ENCODE data around the gene VRTN.

Gene VRTN

GRCh38 chr14:74348735-74349463 lies 628 bp downstream of the VRTN start:
- TF ChIP-seq SIN3A (IDR thresholded peaks at IDR 0.05; ENCODE audit: borderline replicate concordance, insufficient read depth, low read length) (no peak), POLR2AphosphoS5 (IDR thresholded peaks at IDR 0.05; ENCODE audit: low read depth, low read length) (no peak), FOXP2 (optimal IDR thresholded peaks at IDR 0.05; ENCODE audit: borderline replicate concordance, extremely low read depth, extremely low read length, insufficient read depth) (no peak), TAF1 (IDR thresholded peaks at IDR 0.05; ENCODE audit: borderline replicate concordance, insufficient read depth, low read length) (no peak)
- TF ChIP-seq, protein P1, sequence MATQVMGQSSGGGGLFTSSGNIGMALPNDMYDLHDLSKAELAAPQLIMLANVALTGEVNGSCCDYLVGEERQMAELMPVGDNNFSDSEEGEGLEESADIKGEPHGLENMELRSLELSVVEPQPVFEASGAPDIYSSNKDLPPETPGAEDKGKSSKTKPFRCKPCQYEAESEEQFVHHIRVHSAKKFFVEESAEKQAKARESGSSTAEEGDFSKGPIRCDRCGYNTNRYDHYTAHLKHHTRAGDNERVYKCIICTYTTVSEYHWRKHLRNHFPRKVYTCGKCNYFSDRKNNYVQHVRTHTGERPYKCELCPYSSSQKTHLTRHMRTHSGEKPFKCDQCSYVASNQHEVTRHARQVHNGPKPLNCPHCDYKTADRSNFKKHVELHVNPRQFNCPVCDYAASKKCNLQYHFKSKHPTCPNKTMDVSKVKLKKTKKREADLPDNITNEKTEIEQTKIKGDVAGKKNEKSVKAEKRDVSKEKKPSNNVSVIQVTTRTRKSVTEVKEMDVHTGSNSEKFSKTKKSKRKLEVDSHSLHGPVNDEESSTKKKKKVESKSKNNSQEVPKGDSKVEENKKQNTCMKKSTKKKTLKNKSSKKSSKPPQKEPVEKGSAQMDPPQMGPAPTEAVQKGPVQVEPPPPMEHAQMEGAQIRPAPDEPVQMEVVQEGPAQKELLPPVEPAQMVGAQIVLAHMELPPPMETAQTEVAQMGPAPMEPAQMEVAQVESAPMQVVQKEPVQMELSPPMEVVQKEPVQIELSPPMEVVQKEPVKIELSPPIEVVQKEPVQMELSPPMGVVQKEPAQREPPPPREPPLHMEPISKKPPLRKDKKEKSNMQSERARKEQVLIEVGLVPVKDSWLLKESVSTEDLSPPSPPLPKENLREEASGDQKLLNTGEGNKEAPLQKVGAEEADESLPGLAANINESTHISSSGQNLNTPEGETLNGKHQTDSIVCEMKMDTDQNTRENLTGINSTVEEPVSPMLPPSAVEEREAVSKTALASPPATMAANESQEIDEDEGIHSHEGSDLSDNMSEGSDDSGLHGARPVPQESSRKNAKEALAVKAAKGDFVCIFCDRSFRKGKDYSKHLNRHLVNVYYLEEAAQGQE (IDR thresholded peaks at IDR 0.05; ENCODE audit: insufficient read depth in 1 of 2, low read depth in 2 of 2, low read length in 2 of 2) = no peak

DNA sequence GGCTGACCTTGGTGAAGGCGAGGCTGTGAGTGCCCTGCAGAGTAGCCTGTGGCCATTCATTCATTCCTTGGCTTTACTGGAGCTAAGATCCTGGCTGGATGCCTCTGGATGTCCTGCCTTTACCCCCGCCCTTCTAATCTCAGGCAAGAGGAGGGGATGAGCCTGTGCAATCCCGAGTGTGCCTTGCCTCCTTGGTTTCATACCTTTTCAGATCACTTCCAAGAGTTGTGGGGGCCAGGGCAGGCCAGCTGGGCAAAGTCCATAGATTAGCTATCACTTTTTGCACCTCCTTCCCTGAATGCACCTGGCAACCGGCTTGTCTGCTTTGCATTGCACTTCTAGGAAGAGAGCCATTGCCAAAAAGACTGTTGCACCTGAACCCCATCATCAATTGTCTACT lies 1.5 kb downstream of the VRTN start:
- TF ChIP-seq, protein P1 (IDR thresholded peaks at IDR 0.05; ENCODE audit: insufficient read depth in 1 of 2, low read depth in 2 of 2, low read length in 2 of 2) = no peak
- no peak for TF ChIP-seq SIN3A (IDR thresholded peaks at IDR 0.05; ENCODE audit: borderline replicate concordance, insufficient read depth, low read length)
- no peak for TF ChIP-seq FOXP2 (optimal IDR thresholded peaks at IDR 0.05; ENCODE audit: borderline replicate concordance, extremely low read depth, extremely low read length, insufficient read depth)
- no peak for TF ChIP-seq POLR2AphosphoS5 (IDR thresholded peaks at IDR 0.05; ENCODE audit: low read depth, low read length)
- no peak for TF ChIP-seq TAF1 (IDR thresholded peaks at IDR 0.05; ENCODE audit: borderline replicate concordance, insufficient read depth, low read length)

GRCh38 chr14:74350211-74350927 lies 2.1 kb downstream of the VRTN start:
- TF ChIP-seq TAF1 (IDR thresholded peaks at IDR 0.05; ENCODE audit: borderline replicate concordance, insufficient read depth, low read length) = no peak
- TF ChIP-seq SIN3A (IDR thresholded peaks at IDR 0.05; ENCODE audit: borderline replicate concordance, insufficient read depth, low read length) = no peak
- no peak for TF ChIP-seq FOXP2 (optimal IDR thresholded peaks at IDR 0.05; ENCODE audit: borderline replicate concordance, extremely low read depth, extremely low read length, insufficient read depth)
- TF ChIP-seq, protein P1 (IDR thresholded peaks at IDR 0.05; ENCODE audit: insufficient read depth in 1 of 2, low read depth in 2 of 2, low read length in 2 of 2) = no peak
- TF ChIP-seq POLR2AphosphoS5 (IDR thresholded peaks at IDR 0.05; ENCODE audit: low read depth, low read length) = no peak

- TF ChIP-seq FOXP2 (optimal IDR thresholded peaks at IDR 0.05; ENCODE audit: borderline replicate concordance, extremely low read depth, extremely low read length, insufficient read depth) (no peak), TAF1 (IDR thresholded peaks at IDR 0.05; ENCODE audit: borderline replicate concordance, insufficient read depth, low read length) (no peak), SIN3A (IDR thresholded peaks at IDR 0.05; ENCODE audit: borderline replicate concordance, insufficient read depth, low read length) (no peak), POLR2AphosphoS5 (IDR thresholded peaks at IDR 0.05; ENCODE audit: low read depth, low read length) (no peak)
Measured at GRCh38 chr14:74350928-74351323, 2.7 kb downstream of the VRTN start.

DNA sequence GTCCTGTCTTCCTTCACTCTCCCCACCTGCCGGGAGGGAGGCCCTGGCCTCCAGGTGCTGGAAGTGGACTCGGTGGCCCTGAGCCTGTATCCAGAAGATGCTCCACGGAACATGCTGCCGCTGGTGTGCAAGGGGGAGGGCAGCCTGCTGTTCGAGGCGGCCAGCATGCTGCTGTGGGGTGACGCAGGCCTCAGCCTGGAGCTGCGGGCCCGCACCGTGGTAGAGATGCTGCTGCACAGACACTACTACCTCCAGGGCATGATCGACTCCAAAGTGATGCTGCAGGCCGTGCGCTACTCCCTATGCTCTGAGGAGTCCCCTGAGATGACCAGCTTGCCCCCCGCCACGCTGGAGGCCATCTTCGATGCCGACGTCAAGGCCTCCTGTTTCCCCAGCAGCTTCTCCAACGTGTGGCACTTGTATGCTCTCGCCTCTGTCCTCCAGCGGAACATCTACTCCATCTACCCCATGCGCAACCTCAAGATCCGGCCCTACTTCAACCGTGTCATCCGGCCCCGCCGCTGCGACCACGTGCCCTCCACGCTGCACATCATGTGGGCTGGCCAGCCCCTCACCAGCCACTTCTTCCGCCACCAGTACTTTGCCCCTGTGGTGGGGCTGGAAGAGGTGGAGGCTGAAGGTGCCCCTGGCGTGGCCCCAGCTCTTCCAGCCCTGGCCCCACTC lies 8.8 kb downstream of the VRTN start:
- no peak for TF ChIP-seq FOXP2 (optimal IDR thresholded peaks at IDR 0.05; ENCODE audit: borderline replicate concordance, extremely low read depth, extremely low read length, insufficient read depth)

All from PFSK-1 (cell line).